Measurements from ENCODE around the gene DLEC1.

DNA sequence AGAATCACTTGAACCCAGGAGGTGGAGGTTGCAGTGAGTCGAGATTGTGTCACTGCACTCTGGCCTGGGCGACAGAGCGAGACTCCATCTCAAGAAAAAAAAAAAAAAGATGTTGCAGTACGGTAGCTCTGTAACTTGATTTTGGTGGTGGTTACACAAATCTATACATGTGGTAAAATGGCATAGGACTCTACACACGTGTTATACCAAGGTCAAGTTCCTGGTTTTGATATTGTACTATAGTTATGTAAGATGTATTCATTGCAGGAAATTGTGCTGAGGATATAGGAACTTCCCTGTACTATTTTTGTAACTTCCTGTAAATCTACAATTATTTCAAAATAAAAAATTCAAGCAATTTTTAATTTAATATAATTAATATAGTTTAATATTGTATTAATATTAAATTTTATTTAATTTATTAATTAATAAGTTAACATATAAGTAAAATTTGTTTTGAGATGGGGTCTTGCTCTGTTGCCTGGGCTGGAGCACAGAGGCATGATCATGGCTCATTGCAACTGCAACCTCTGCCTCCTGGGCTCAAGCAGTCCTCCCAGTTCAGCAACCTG, 109.4 kb downstream of the DLEC1 start:
- TF ChIP-seq, protein P1, sequence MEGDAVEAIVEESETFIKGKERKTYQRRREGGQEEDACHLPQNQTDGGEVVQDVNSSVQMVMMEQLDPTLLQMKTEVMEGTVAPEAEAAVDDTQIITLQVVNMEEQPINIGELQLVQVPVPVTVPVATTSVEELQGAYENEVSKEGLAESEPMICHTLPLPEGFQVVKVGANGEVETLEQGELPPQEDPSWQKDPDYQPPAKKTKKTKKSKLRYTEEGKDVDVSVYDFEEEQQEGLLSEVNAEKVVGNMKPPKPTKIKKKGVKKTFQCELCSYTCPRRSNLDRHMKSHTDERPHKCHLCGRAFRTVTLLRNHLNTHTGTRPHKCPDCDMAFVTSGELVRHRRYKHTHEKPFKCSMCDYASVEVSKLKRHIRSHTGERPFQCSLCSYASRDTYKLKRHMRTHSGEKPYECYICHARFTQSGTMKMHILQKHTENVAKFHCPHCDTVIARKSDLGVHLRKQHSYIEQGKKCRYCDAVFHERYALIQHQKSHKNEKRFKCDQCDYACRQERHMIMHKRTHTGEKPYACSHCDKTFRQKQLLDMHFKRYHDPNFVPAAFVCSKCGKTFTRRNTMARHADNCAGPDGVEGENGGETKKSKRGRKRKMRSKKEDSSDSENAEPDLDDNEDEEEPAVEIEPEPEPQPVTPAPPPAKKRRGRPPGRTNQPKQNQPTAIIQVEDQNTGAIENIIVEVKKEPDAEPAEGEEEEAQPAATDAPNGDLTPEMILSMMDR (conservative IDR thresholded peaks at IDR 0.05 in 1 of 2, IDR thresholded peaks at IDR 0.05 in 1 of 2; ENCODE audit: extremely low read depth in 1 of 2, insufficient read depth in 1 of 2, low read depth in 1 of 2, low read length in 2 of 2): no peak
- TF ChIP-seq EZH2 (IDR thresholded peaks at IDR 0.05; ENCODE audit: borderline replicate concordance, low read length): no peak

All from mammary epithelial cell (primary cell).